Dendritic cell treated with granulocyte-macrophage colony-stimulating factor and Interleukin-4, amounts not matched to agents 40 ng/mL and 50 ng/mL, for 4 days (primary cell): Measurements from ENCODE around the gene UNC13D.

Experiments
- H3K27ac Mint-ChIP-seq: one replicate; pipeline ENCODE4 v1.8.0; 2022; ENCODE audit warnings: mild to moderate bottlenecking, mixed read lengths
- H3K27me3 Mint-ChIP-seq: one replicate; pipeline ENCODE4 v1.8.0; 2022; ENCODE audit warnings: mild to moderate bottlenecking, mixed read lengths
- H3K36me3 Mint-ChIP-seq: one replicate; pipeline ENCODE4 v1.8.0; 2022; ENCODE audit warnings: low read depth, mixed read lengths
- H3K4me1 Mint-ChIP-seq: one replicate; pipeline ENCODE4 v1.8.0; 2022; ENCODE audit warnings: low read depth, mixed read lengths
- H3K4me3 Mint-ChIP-seq: one replicate; pipeline ENCODE4 v1.8.0; 2022; ENCODE audit warnings: mild to moderate bottlenecking, moderate library complexity, mixed read lengths
- H3K9me3 Mint-ChIP-seq: one replicate; pipeline ENCODE4 v1.8.0; 2022; ENCODE audit warnings: mixed read lengths
- intact Hi-C: fragments of 100-400 bp; cut with micrococcal nuclease; formaldehyde crosslinking; loops from one replicate; pipeline ENCODE4 v1.15.0; 2022

The UNC13D gene

DNA sequence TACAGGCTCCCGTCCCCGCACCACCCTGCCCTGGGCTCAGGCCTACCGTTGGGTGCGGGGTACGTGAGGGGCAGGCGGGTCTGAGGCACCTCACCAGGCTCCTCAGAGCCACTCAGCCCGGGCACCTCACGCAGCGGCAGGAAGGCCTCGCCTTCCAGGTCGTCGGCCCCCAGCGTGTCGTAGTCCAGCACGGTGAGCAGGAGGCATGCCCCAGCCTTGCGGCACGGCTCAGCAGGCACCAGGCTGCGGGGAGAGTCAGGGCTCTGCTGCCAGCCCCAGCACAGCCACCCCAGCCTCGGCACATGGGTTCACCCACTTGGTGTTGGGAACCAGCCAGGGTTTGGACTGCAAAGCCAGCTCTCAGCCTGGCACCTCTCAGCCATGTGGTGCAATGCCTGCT lies 15.5 kb downstream of the UNC13D start:
- H3K27me3 Mint-ChIP-seq = no peaks in the 10 kb centered on the region
- peaks cover 99% of the 10 kb centered on the region for H3K36me3 Mint-ChIP-seq

GRCh38 chr17:75828076-75828400 lies 16.2 kb downstream of the UNC13D start:
- H3K4me1 Mint-ChIP-seq = peaks cover 31% of the 10 kb centered on the region
- intact Hi-C loops = no loop called here
- H3K9me3 Mint-ChIP-seq = no peaks in the 10 kb centered on the region
- H3K27me3 Mint-ChIP-seq = no peaks in the 10 kb centered on the region
- H3K36me3 Mint-ChIP-seq = peaks cover 99% of the 10 kb centered on the region
- no peak overlapping the region for H3K4me3 Mint-ChIP-seq
- peak overlapping the region; percentile 66 for H3K27ac Mint-ChIP-seq

More for the DNA sequence above, 15.5 kb downstream of the UNC13D start:
- Mint-ChIP-seq H3K27ac (no peak overlapping the region), H3K4me1 (peaks cover 38% of the 10 kb centered on the region), H3K4me3 (no peak overlapping the region), H3K9me3 (no peaks in the 10 kb centered on the region)
- intact Hi-C loops = no loop called here

DNA sequence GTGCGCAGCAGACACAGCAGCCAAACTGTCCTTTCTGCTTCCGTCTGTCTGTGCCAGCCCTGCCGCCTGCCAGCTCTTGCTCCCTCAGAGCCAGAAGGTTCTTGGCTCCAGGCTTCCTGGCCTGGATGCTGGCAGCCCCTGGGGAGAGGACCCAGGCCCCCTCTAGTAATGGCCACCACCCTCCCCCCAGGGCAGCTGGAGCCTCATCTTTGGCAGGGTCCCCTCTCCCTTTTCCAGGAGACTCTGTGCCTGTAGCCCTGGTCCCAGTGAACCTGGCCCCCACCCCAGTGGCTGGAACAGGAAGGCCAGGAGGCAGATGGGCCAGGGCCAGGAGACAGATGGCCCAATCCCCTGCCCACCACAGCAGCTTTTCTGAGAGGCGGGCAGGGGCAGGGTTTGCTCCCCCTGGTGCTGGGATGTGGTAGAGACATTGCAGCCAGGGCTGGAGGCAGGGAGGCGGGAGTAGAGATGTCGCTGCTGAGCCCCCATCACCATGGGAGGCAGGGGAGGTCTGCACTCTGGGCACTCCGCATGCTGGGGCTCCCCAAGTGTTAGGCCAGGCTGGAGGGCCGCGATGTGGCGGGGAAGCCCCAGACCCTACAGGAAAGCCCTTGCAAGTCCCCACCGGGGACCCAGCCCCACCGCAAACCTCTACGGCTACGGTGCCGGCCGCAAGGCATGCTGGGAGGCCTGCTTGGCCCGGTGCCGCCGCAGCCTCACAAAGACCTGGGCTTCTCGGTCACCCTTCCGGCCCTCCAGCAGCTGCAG lies 16.7 kb downstream of the UNC13D start:
- H3K4me1 Mint-ChIP-seq = peaks cover 26% of the 10 kb centered on the region
- no peaks in the 10 kb centered on the region for H3K27me3 Mint-ChIP-seq
- intact Hi-C loops = no loop called here
- no peak overlapping the region for H3K4me3 Mint-ChIP-seq
- H3K27ac Mint-ChIP-seq = peak overlapping the region; percentile 66
- peaks cover 99% of the 10 kb centered on the region for H3K36me3 Mint-ChIP-seq
- no peaks in the 10 kb centered on the region for H3K9me3 Mint-ChIP-seq

DNA sequence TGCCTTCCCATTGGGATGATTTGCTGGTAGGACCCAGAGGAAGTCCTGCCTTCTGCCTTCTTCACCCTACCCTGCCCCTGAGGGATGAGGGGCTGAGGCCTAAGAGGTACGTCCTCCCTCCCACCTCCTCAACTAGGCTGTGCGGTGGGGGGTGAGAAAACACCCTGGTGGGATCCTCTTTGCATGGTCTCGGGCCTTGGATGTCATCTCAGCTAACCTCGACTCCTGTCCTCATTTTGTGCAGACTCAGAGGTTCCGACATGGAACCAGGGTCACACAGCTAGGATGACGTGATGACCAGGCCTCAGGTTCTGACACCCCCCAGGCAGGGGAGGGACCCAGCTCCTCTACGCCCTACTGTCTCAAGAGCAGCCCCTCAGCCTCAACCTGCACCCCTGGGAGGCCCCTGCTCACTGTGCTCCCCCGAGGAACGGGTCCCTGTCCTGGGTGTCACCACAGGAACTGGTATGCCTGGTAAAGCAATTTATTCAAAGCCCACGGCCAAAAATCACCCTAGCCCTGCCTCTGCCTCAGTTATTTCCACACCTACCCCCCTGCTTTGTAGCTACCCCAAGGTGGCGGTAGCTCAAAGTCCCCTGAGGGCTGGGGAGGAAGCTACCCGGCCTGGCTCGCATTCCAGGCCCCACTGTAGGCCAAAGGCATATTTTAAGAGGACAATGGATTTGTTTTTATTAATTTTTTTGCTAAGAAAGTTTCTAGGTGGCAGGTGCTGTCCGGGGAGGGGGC lies 17.5 kb downstream of the UNC13D start:
- H3K27ac Mint-ChIP-seq = peak overlapping the region; percentile 9
- intact Hi-C loops = no loop called here
- peaks cover 18% of the 10 kb centered on the region for H3K4me1 Mint-ChIP-seq
- H3K9me3 Mint-ChIP-seq = no peaks in the 10 kb centered on the region
- peaks cover 99% of the 10 kb centered on the region for H3K36me3 Mint-ChIP-seq
- H3K27me3 Mint-ChIP-seq = no peaks in the 10 kb centered on the region
- H3K4me3 Mint-ChIP-seq = no peak overlapping the region

- Mint-ChIP-seq H3K27me3 (no peaks in the 10 kb centered on the region), H3K36me3 (peaks cover 100% of the 10 kb centered on the region), H3K4me1 (peaks cover 10% of the 10 kb centered on the region), H3K4me3 (no peak overlapping the region), H3K9me3 (no peaks in the 10 kb centered on the region), H3K27ac (peak overlapping the region; percentile 53)
- intact Hi-C loops = no loop called here
Observed at GRCh38 chr17:75825748-75826370, 18.3 kb downstream of the UNC13D start.

GRCh38 chr17:75825149-75825552 lies 19.1 kb downstream of the UNC13D start:
- peaks cover 100% of the 10 kb centered on the region for H3K36me3 Mint-ChIP-seq

GRCh38 chr17:75824666-75825065 lies 19.5 kb downstream of the UNC13D start:
- H3K9me3 Mint-ChIP-seq = no peaks in the 10 kb centered on the region
- intact Hi-C loops = no loop called here
- peak overlapping the region; percentile 53 for H3K27ac Mint-ChIP-seq
- H3K36me3 Mint-ChIP-seq = peaks cover 100% of the 10 kb centered on the region
- H3K4me1 Mint-ChIP-seq = peaks cover 4% of the 10 kb centered on the region
- H3K27me3 Mint-ChIP-seq = no peaks in the 10 kb centered on the region
- no peak overlapping the region for H3K4me3 Mint-ChIP-seq

More at GRCh38 chr17:75825149-75825552, 19.1 kb downstream of the UNC13D start:
- Mint-ChIP-seq H3K4me3 (no peak overlapping the region), H3K27me3 (no peaks in the 10 kb centered on the region), H3K9me3 (no peaks in the 10 kb centered on the region), H3K27ac (peak overlapping the region; percentile 53), H3K4me1 (peaks cover 4% of the 10 kb centered on the region)
- intact Hi-C loops = no loop called here

GRCh38 chr17:75824050-75824552 lies 20.1 kb downstream of the UNC13D start:
- peaks cover 4% of the 10 kb centered on the region for H3K4me1 Mint-ChIP-seq
- H3K36me3 Mint-ChIP-seq = peaks cover 100% of the 10 kb centered on the region
- H3K27me3 Mint-ChIP-seq = no peaks in the 10 kb centered on the region
- H3K9me3 Mint-ChIP-seq = no peaks in the 10 kb centered on the region
- intact Hi-C loops = no loop called here
- no peak overlapping the region for H3K27ac Mint-ChIP-seq
- H3K4me3 Mint-ChIP-seq = no peak overlapping the region

DNA sequence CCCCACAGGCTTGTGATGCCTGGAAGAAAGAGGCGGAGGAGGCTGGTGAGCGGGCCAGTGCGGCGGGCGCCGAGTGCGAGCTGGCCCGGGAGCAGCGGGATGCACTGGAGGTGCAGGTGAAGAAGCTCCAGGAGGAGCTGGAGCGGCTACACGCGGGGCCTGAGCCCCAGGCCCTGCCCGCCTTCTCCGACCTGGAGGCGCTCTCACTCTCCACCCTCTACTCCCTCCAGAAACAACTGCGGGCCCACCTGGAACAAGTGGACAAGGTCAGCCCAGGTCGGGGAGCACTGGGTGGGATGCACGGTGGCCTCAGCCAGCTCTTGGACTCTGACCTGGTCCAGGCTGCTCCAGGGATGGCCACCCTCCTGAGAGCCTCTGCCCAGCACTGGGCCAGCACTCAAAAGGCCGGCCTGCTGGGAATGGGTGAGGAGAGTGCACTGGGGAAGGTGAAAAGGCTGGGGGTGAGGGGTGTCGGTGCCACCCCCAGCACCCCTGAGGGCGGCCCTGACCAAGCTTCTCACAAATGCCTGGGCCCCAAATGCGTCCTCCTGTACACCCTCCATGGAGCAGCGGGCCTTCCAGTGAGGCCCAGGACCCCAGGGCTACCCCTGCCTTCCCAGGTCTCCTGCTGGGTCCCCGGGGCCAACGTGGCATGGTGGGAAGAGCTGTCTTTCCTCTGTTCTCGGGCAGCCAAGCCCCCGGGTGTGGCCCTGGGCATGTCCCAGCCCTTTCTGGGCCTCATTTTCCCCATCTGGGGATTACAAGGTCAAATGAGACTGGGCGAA lies 20.8 kb downstream of the UNC13D start:
- intact Hi-C loops = no loop called here
- Mint-ChIP-seq H3K9me3 (no peaks in the 10 kb centered on the region), H3K27ac (no peak overlapping the region), H3K36me3 (peaks cover 100% of the 10 kb centered on the region), H3K27me3 (no peaks in the 10 kb centered on the region), H3K4me3 (no peak overlapping the region), H3K4me1 (peaks cover 4% of the 10 kb centered on the region)

DNA sequence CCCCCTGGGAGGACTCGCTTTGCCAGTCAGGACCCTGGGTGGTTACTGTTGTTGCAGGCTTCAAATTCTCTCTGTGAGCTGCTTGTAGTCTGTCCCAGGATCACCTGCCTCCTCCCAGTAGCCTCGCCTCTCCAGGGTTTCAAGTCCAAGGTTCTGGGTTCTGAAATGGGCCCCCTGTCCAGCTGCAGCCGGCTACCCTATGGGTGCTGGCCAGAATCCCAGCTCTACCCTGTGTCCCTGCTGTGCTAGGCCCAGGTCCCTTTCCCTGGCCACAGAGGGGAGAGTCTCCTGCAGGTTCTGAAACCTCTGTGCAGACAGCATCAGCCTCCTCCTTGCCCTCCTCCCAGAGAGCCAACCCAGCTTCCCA lies 21.4 kb downstream of the UNC13D start:
- intact Hi-C loops = no loop called here
- H3K27ac Mint-ChIP-seq = no peak overlapping the region
- H3K36me3 Mint-ChIP-seq = peaks cover 100% of the 10 kb centered on the region

GRCh38 chr17:75822119-75822799 lies 21.9 kb downstream of the UNC13D start:
- Mint-ChIP-seq H3K4me1 (peaks cover 4% of the 10 kb centered on the region), H3K27me3 (no peaks in the 10 kb centered on the region), H3K4me3 (no peak overlapping the region), H3K27ac (no peak overlapping the region), H3K9me3 (no peaks in the 10 kb centered on the region), H3K36me3 (peaks cover 100% of the 10 kb centered on the region)
- intact Hi-C loops = no loop called here

More for the DNA sequence above, 21.4 kb downstream of the UNC13D start:
- H3K27me3 Mint-ChIP-seq = no peaks in the 10 kb centered on the region
- no peaks in the 10 kb centered on the region for H3K9me3 Mint-ChIP-seq
- H3K4me1 Mint-ChIP-seq = peaks cover 4% of the 10 kb centered on the region
- H3K4me3 Mint-ChIP-seq = no peak overlapping the region

GRCh38 chr17:75821552-75821951 lies 22.7 kb downstream of the UNC13D start:
- intact Hi-C loops = no loop called here
- Mint-ChIP-seq H3K27ac (no peak overlapping the region), H3K4me3 (no peak overlapping the region), H3K36me3 (peaks cover 100% of the 10 kb centered on the region), H3K9me3 (no peaks in the 10 kb centered on the region), H3K4me1 (no peaks in the 10 kb centered on the region), H3K27me3 (no peaks in the 10 kb centered on the region)
